K562 (cell line): Measurements from ENCODE around the gene NR2E1. TPM values are rescaled to one million over a fixed set of nuclear protein-coding genes. Genes with fewer than 3 reads are reported as not detected.

ENCODE experiments used
- ATAC-seq: fragments of 200-7000 bp; cut with Tn5 transposase; 3 replicates; pipeline ENCODE4 v1.9.1; 2020; ENCODE audit warnings: moderate library complexity
- BruUV-seq: library from RNA; stranded (reverse); fragments of 400-500 nt; replicated peaks from 2 replicates; lab custom pipeline; 2021; lab: Mats Ljungman, UMichigan
- CTCF ChIA-PET: fragments of 300-600 bp; formaldehyde crosslinking; extraction: SDS; loops from one replicate; lab custom pipeline; 2021; ENCODE audit warnings: low intra/inter-chr PET ratio; lab: Yijun Ruan, JAX
- POLR2A ChIA-PET: fragments of 300-600, 350-650 bp; sonication (Branson Sonifier 250); formaldehyde crosslinking; extraction: SDS; loops from one replicate; lab custom pipeline; 2021; ENCODE audit warnings: antibody characterized with exemption, inconsistent platforms; lab: Yijun Ruan, JAX
- DNase-seq, 4 experiments: peaks; one replicate each; pipeline versions ENCODE4 v3.0.0 to v3.0.0-alpha.2; 2011 to 2018; ENCODE audit warnings: low spot score in 3 of 4, mixed read lengths in 3 of 4; ENCODE audit errors: extremely low read depth in 1 of 4
- FAIRE-seq: peaks from 2 replicates; lab custom pipeline; 2011; peaks lifted over from hg19 to GRCh38; lab: Jason Lieb, UNC
- H2AFZ ChIP-seq: 2 replicates; pipeline ENCODE4 v1.6.0; 2011; ENCODE audit warnings: low read depth, low read length, control low read depth, inconsistent platforms
- H3K27ac ChIP-seq: fragments of 200-600 bp; 3 replicates; pipeline ENCODE4 v1.8.0; 2011; ENCODE audit warnings: low read depth, mild to moderate bottlenecking, control low read depth, inconsistent platforms, low read length, moderate library complexity, mixed read lengths; ENCODE audit errors: extremely low read depth
- H3K27me3 ChIP-seq, 2 experiments: fragments of 300-600 bp in 1 of 2; 2 replicates in 1 of 2; 3 replicates in 1 of 2; pipeline versions ENCODE4 v1.6.0 to v1.8.0; 2011; ENCODE audit warnings: inconsistent platforms in 2 of 2, low read length in 2 of 2, mild to moderate bottlenecking in 1 of 2, mixed read lengths in 1 of 2, moderate library complexity in 1 of 2; ENCODE audit not compliant: control insufficient read depth in 2 of 2, insufficient read depth in 2 of 2
- H3K36me3 ChIP-seq: fragments of 300-600 bp; 3 replicates; pipeline ENCODE4 v1.8.0; 2011; ENCODE audit warnings: mild to moderate bottlenecking, low read length, inconsistent platforms; ENCODE audit not compliant: control insufficient read depth, insufficient read depth
- H3K4me1 ChIP-seq, 2 experiments: fragments of 200-600 bp in 1 of 2; replicated peaks in 1 of 2; 2 replicates in 1 of 2; 3 replicates in 1 of 2; pipeline versions ENCODE4 v1.5.1 to v1.8.0; 2011; ENCODE audit warnings: inconsistent platforms in 2 of 2, low read length in 2 of 2, mild to moderate bottlenecking in 1 of 2, mixed read lengths in 1 of 2, moderate library complexity in 1 of 2; ENCODE audit not compliant: control insufficient read depth in 2 of 2, insufficient read depth in 2 of 2
- H3K4me2 ChIP-seq: 2 replicates; pipeline ENCODE4 v1.6.1; 2011; ENCODE audit warnings: low read length, control low read depth, inconsistent platforms, mixed read lengths; ENCODE audit not compliant: insufficient read depth
- H3K4me3 ChIP-seq: fragments of 200-600 bp; sonication (generic), shearing (Covaris generic); 2 replicates; pipeline ENCODE4 v1.5.1; 2016; ENCODE audit warnings: control low read depth, inconsistent platforms
- H3K79me2 ChIP-seq: fragments of 200-600 bp; 3 replicates; pipeline ENCODE4 v1.8.0; 2011; ENCODE audit warnings: low read length, inconsistent platforms; ENCODE audit not compliant: control insufficient read depth, insufficient read depth
- H3K9ac ChIP-seq, 2 experiments: 2 replicates each; pipeline versions ENCODE4 v1.6.0 to v1.6.1; 2011; ENCODE audit warnings: low read depth in 2 of 2, low read length in 2 of 2, control low read depth in 1 of 2, inconsistent platforms in 1 of 2, mild to moderate bottlenecking in 1 of 2, mixed read lengths in 1 of 2; ENCODE audit not compliant: insufficient read depth in 1 of 2
- H3K9me1 ChIP-seq: one replicate; pipeline ENCODE4 v1.6.0; 2011; ENCODE audit warnings: inconsistent platforms, mild to moderate bottlenecking, low read length, moderate library complexity; ENCODE audit not compliant: control insufficient read depth, insufficient read depth
- H3K9me3 ChIP-seq: replicated peaks from 2 replicates; pipeline ENCODE4 v1.5.1; 2011; ENCODE audit warnings: low read depth, low read length, inconsistent platforms; ENCODE audit not compliant: control insufficient read depth, insufficient read depth
- H4K20me1 ChIP-seq: replicated peaks from 2 replicates; pipeline ENCODE4 v1.6.1; 2011; ENCODE audit warnings: low read length, inconsistent platforms, mixed read lengths; ENCODE audit not compliant: control insufficient read depth, insufficient read depth
- AFF1 ChIP-seq, 2 experiments: fragments of 450-650 bp; IDR thresholded peaks; 2 replicates each; pipeline ENCODE4 v1.6.1; 2018; ENCODE audit warnings: mild to moderate bottlenecking in 2 of 2, low read depth in 1 of 2; ENCODE audit not compliant: partially characterized antibody in 2 of 2
- DACH1 ChIP-seq: fragments of 450-650 bp; IDR thresholded peaks from 2 replicates; pipeline ENCODE4 v1.6.1; 2018; ENCODE audit not compliant: partially characterized antibody
- NCOA4 ChIP-seq: fragments of 450-650 bp; IDR thresholded peaks from 2 replicates; pipeline ENCODE4 v1.6.1; 2018; ENCODE audit warnings: mild to moderate bottlenecking; ENCODE audit not compliant: partially characterized antibody
- NR2F6 ChIP-seq: fragments of 450-650 bp; formaldehyde crosslinking; IDR thresholded peaks from 2 replicates; pipeline ENCODE4 v1.4.0; 2020; ENCODE audit warnings: mild to moderate bottlenecking
- POLR2AphosphoS2 ChIP-seq: IDR thresholded peaks from 2 replicates; pipeline ENCODE4 v1.6.1; 2012; ENCODE audit warnings: low read length, improper control_type of control experiment
- SMAD3 ChIP-seq: fragments of 450-650 bp; formaldehyde crosslinking; conservative IDR thresholded peaks from 2 replicates; pipeline ENCODE4 v1.4.0; 2020; ENCODE audit warnings: mild to moderate bottlenecking
- THAP7 ChIP-seq: fragments of 250-450 bp; sonication (Bioruptor Pico); IDR thresholded peaks from 2 replicates; pipeline ENCODE4 v1.5.0; 2021
- USF2 ChIP-seq: sonication (generic); formaldehyde crosslinking; IDR thresholded peaks from 2 replicates; pipeline ENCODE4 v1.5.0; 2020; ENCODE audit warnings: missing genetic modification reagents
- ZBTB17 ChIP-seq: fragments of 450-650 bp; formaldehyde crosslinking; IDR thresholded peaks from 2 replicates; pipeline ENCODE4 v1.4.0; 2020; ENCODE audit warnings: mild to moderate bottlenecking
- ZFP36 ChIP-seq: fragments of 150-350 bp; IDR thresholded peaks from 2 replicates; pipeline ENCODE4 v1.6.1; 2018; ENCODE audit warnings: low read length, low read depth; ENCODE audit not compliant: partially characterized antibody
- ZNF174 ChIP-seq: fragments of 250-450 bp; sonication (Bioruptor Pico); IDR thresholded peaks from 2 replicates; pipeline ENCODE4 v1.4.0; 2020; ENCODE audit warnings: mild to moderate bottlenecking
- ZNF212 ChIP-seq: fragments of 450-650 bp; formaldehyde crosslinking; IDR thresholded peaks from 2 replicates; pipeline ENCODE4 v1.4.0; 2020; ENCODE audit warnings: mild to moderate bottlenecking
- WGBS: fragments of 100-300 bp; shearing (Covaris generic); methylation state at CpG from one replicate; pipeline ENCODE4 v1.1.6; 2016; ENCODE audit warnings: low coverage, mixed read lengths; ENCODE audit not compliant: insufficient coverage; ENCODE audit errors: missing lambda C conversion rate; 5-methylcytosine and 5-hydroxymethylcytosine counted together
- in situ Hi-C: fragments of 300-500 bp; cut with MboI; formaldehyde crosslinking; loops from 4 replicates; pipeline ENCODE4 v1.15.0; 2018; ENCODE audit warnings: inconsistent platforms, mixed read lengths
- intact Hi-C: fragments of 100-400 bp; cut with micrococcal nuclease; formaldehyde crosslinking; loops from 2 replicates; pipeline ENCODE4 v1.14.2; 2022
- polyA plus RNA-seq, 8 experiments: library from polyadenylated mRNA; depleted of rRNA in 4 of 8; stranded (reverse) in 5 of 8; unstranded in 3 of 8; fragments of >200 nt; fragmentation: Nextera tagmentation in 2 of 8; fragmentation: Illumina TruSeq in 1 of 8; extraction: Ambion mirVana in 2 of 8; extraction: Trizol in 1 of 8; gene quantifications; 2 replicates each; pipeline versions ENCODE4 v1.2.1 to v1.2.3, GENCODE V29; 2011 to 2014; ENCODE audit warnings: inconsistent platforms in 1 of 8, missing spikeins in 1 of 8
- total RNA-seq, 7 experiments: library from RNA; depleted of rRNA in 6 of 7; stranded (reverse); fragments of >200 nt in 6 of 7; fragmentation: Illumina TruSeq in 2 of 7; extraction: Trizol in 2 of 7; gene quantifications; 2 replicates each; pipeline versions ENCODE4 v1.2.1 to v1.2.3, GENCODE V29; 2011 to 2021; ENCODE audit warnings: low replicate concordance in 1 of 7

Gene NR2E1
- total and polyA plus RNA-seq, 9 of the 15 experiments (the other 6 are each of a cell fraction or from before 2014, with no cell fraction given) = not detected

GRCh38 chr6:108163267-108163643 is 2.6 kb upstream of the NR2E1 start (continued):
- peak; percentile 62 for TF ChIP-seq ZFP36
- TF ChIP-seq NCOA4 = no peak

GRCh38 chr6:108163644-108164542 is 1.9 kb upstream of the NR2E1 start:
- no peak overlapping the region for H3K4me2 ChIP-seq
- intact Hi-C loops = no loop called here
- H3K4me3 ChIP-seq = no peak overlapping the region
- FAIRE-seq (no peak), ATAC-seq (no peak), DNase-seq (no peak)
- no peaks in the 10 kb centered on the region for H3K79me2 ChIP-seq
- BruUV-seq = no TSS peak
- H2AFZ ChIP-seq = no peak overlapping the region
- peaks cover 0 to 31% of the 10 kb centered on the region in 2 experiments; a peak in 2 of 5 replicates for H3K4me1 ChIP-seq
- H3K36me3 ChIP-seq = no peaks in the 10 kb centered on the region
- in situ Hi-C loops = no loop called here
- no peak overlapping the region for H3K27ac ChIP-seq
- H3K9ac ChIP-seq = no peak overlapping the region
- H4K20me1 ChIP-seq = no peaks in the 10 kb centered on the region
- H3K9me3 ChIP-seq = no peaks in the 10 kb centered on the region
- H3K9me1 ChIP-seq = no peaks in the 10 kb centered on the region
- CTCF ChIA-PET = interaction anchor here (0.5 kb wide), 1 partner anchor 11 kb away, joined by 3 read pairs; no protein-coding TSS in a partner anchor
- POLR2A ChIA-PET = interaction anchor here (0.7 kb wide), 1 partner anchor 63 kb away, joined by 4 read pairs; no protein-coding TSS in a partner anchor
- peaks cover 43 to 57% of the 10 kb centered on the region in 2 experiments for H3K27me3 ChIP-seq
- WGBS = 23% methylated on average over 41 of the region's 41 CpGs
- TF ChIP-seq ZBTB17 (CRISPR knock-in tag) (no peak), SMAD3 (no peak), ZNF174 (CRISPR knock-in tag) (no peak), USF2 (CRISPR knock-in tag) (no peak), AFF1 (IDR thresholded peaks at IDR 0.05; ENCODE audit: low read depth in 1 of 2, partially characterized antibody in 2 of 2) (no peak), THAP7 (CRISPR knock-in tag) (no peak), POLR2AphosphoS2 (no peak), NR2F6 (CRISPR knock-in tag) (no peak), ZNF212 (CRISPR knock-in tag) (no peak), DACH1 (no peak)
